WTC11 (cell line): Measurements from ENCODE around the gene FILIP1L. TPM values are rescaled to one million over a fixed set of nuclear protein-coding genes. Genes with fewer than 3 reads are reported as not detected.

Experiments
- ATAC-seq: fragments of 200-7000 bp; cut with Tn5 transposase; 2 replicates; pipeline ENCODE4 v1.10.0; 2021; ENCODE audit warnings: mild to moderate bottlenecking, moderate library complexity
- CTCF ChIA-PET: fragments of 300-600 bp; sonication (Branson Sonifier 250); formaldehyde crosslinking; loops from one replicate; lab custom pipeline; 2021; ENCODE audit warnings: antibody characterized with exemption; lab: Charles Lee
- POLR2A ChIA-PET: fragments of 350-600 bp; sonication (Branson Sonifier 250); formaldehyde crosslinking; loops from one replicate; lab custom pipeline; 2021; ENCODE audit warnings: antibody characterized with exemption; lab: Charles Lee
- DNase-seq: peaks from one replicate; pipeline ENCODE4 v3.0.0; 2021; ENCODE audit warnings: low spot score
- H3K27ac Mint-ChIP-seq: 2 replicates; pipeline ENCODE4 v1.8.0; 2021; ENCODE audit warnings: mixed read lengths
- H3K27me3 Mint-ChIP-seq: 2 replicates; pipeline ENCODE4 v1.8.0; 2021; ENCODE audit warnings: low read depth, mild to moderate bottlenecking, moderate library complexity, mixed read lengths
- H3K36me3 Mint-ChIP-seq: 2 replicates; pipeline ENCODE4 v1.8.0; 2021; ENCODE audit warnings: mixed read lengths
- H3K4me1 Mint-ChIP-seq: 2 replicates; pipeline ENCODE4 v1.8.0; 2022; ENCODE audit warnings: mixed read lengths
- H3K4me3 Mint-ChIP-seq: 2 replicates; pipeline ENCODE4 v1.8.0; 2021; ENCODE audit warnings: mild to moderate bottlenecking, moderate library complexity, mixed read lengths
- H3K9me3 Mint-ChIP-seq: 2 replicates; pipeline ENCODE4 v1.8.0; 2021; ENCODE audit warnings: mixed read lengths
- CREB1 ChIP-seq: sonication (generic); formaldehyde crosslinking; IDR thresholded peaks from 2 replicates; pipeline ENCODE4 v1.8.0; 2023; ENCODE audit warnings: mild to moderate bottlenecking, missing genetic modification reagents
- E2F5 ChIP-seq: sonication (generic); formaldehyde crosslinking; IDR thresholded peaks from 2 replicates; pipeline ENCODE4 v1.8.1; 2022; ENCODE audit warnings: mild to moderate bottlenecking, moderate library complexity, missing genetic modification reagents
- FOXP1 ChIP-seq: sonication (generic); formaldehyde crosslinking; IDR thresholded peaks from 2 replicates; pipeline ENCODE4 v1.8.0; 2022; ENCODE audit warnings: missing genetic modification reagents, mild to moderate bottlenecking, moderate library complexity, borderline replicate concordance
- FOXP4 ChIP-seq: sonication (generic); formaldehyde crosslinking; IDR thresholded peaks from 2 replicates; pipeline ENCODE4 v1.8.0; 2022; ENCODE audit warnings: mild to moderate bottlenecking, missing genetic modification reagents
- HMGA2 ChIP-seq: fragments of 250-450 bp; sonication (Bioruptor Pico); IDR thresholded peaks from 2 replicates; pipeline ENCODE4 v1.4.0; 2021; ENCODE audit warnings: mild to moderate bottlenecking, moderate library complexity
- JAZF1 ChIP-seq: fragments of 250-450 bp; sonication (Bioruptor Pico); IDR thresholded peaks from 2 replicates; pipeline ENCODE4 v1.9.0; 2021; ENCODE audit warnings: moderate library complexity, mild to moderate bottlenecking, inconsistent platforms
- PRDM15 ChIP-seq: sonication (generic); formaldehyde crosslinking; IDR thresholded peaks from 2 replicates; pipeline ENCODE4 v1.8.0; 2022; ENCODE audit warnings: missing genetic modification reagents
- SP1 ChIP-seq: sonication (generic); formaldehyde crosslinking; conservative IDR thresholded peaks from 2 replicates; pipeline ENCODE4 v1.8.1; 2022; ENCODE audit warnings: missing genetic modification reagents
- TEAD4 ChIP-seq: sonication (generic); formaldehyde crosslinking; IDR thresholded peaks from 2 replicates; pipeline ENCODE4 v1.8.0; 2022; ENCODE audit warnings: mild to moderate bottlenecking, missing genetic modification reagents
- USF2 ChIP-seq: sonication (generic); formaldehyde crosslinking; IDR thresholded peaks from 2 replicates; pipeline ENCODE4 v1.8.1; 2023; ENCODE audit warnings: mild to moderate bottlenecking, missing genetic modification reagents, moderate library complexity
- ZNF121 ChIP-seq: sonication (generic); formaldehyde crosslinking; IDR thresholded peaks from 2 replicates; pipeline ENCODE4 v1.8.0; 2023; ENCODE audit warnings: missing genetic modification reagents
- ZNF263 ChIP-seq: sonication (generic); formaldehyde crosslinking; IDR thresholded peaks from 2 replicates; pipeline ENCODE4 v1.8.1; 2022; ENCODE audit warnings: low read depth, mild to moderate bottlenecking, moderate library complexity, missing genetic modification reagents
- ZNF512 ChIP-seq: sonication (generic); formaldehyde crosslinking; IDR thresholded peaks from 2 replicates; pipeline ENCODE4 v1.8.1; 2022; ENCODE audit warnings: missing genetic modification reagents, borderline replicate concordance
- total RNA-seq: library from RNA; stranded (reverse); gene quantifications from 3 replicates; pipeline ENCODE4 v1.2.3, GENCODE V29; 2021

The FILIP1L gene
- total RNA-seq, 1 experiment from 2014 or later: 0.17 TPM

- TF ChIP-seq PRDM15: no peak
- TF ChIP-seq JAZF1: no peak
- TF ChIP-seq SP1: no peak
- TF ChIP-seq HMGA2 (CRISPR knock-in tag): no peak
- TF ChIP-seq ZNF121 (CRISPR knock-in tag): no peak
- no peak for TF ChIP-seq TEAD4 (CRISPR knock-in tag)
- no peak for TF ChIP-seq FOXP4
- no peak for TF ChIP-seq CREB1
- no peak for TF ChIP-seq FOXP1 (CRISPR knock-in tag)
- no peak for TF ChIP-seq USF2 (CRISPR knock-in tag)
- no peak for TF ChIP-seq E2F5 (CRISPR knock-in tag)
- TF ChIP-seq, all 79 proteins: peak for 0
These were observed 284.5 kb downstream of the FILIP1L start (continued) for GRCh38 chr3:99829844-99830243.

- CTCF ChIA-PET: no interaction called here
- no peak for TF ChIP-seq ZNF263 (CRISPR knock-in tag)
- TF ChIP-seq ZNF512 (CRISPR knock-in tag): no peak
These were observed 289.2 kb downstream of the FILIP1L start for GRCh38 chr3:99825004-99825640.

More at GRCh38 chr3:99825004-99825640, 289.2 kb downstream of the FILIP1L start:
- POLR2A ChIA-PET: no interaction called here
- Mint-ChIP-seq H3K27me3 (no peaks in the 10 kb centered on the region), H3K4me1 (peaks cover 11% of the 10 kb centered on the region), H3K36me3 (no peaks in the 10 kb centered on the region), H3K4me3 (no peak overlapping the region), H3K9me3 (no peaks in the 10 kb centered on the region), H3K27ac (peak overlapping the region; percentile 63; the same call in 1 of the 2 replicates)
- DNase-seq (no peak), ATAC-seq (no peak)
